ENCODE results near the gene ERG.
A peak's percentile ranks its signal among the peaks of the same experiment; 100 is the strongest.

The ERG gene

GRCh38 chr21:38358098-38358497 is 140.2 kb downstream of the ERG start:
- DNase-seq (ENCODE audit: low read depth): no peak

DNA sequence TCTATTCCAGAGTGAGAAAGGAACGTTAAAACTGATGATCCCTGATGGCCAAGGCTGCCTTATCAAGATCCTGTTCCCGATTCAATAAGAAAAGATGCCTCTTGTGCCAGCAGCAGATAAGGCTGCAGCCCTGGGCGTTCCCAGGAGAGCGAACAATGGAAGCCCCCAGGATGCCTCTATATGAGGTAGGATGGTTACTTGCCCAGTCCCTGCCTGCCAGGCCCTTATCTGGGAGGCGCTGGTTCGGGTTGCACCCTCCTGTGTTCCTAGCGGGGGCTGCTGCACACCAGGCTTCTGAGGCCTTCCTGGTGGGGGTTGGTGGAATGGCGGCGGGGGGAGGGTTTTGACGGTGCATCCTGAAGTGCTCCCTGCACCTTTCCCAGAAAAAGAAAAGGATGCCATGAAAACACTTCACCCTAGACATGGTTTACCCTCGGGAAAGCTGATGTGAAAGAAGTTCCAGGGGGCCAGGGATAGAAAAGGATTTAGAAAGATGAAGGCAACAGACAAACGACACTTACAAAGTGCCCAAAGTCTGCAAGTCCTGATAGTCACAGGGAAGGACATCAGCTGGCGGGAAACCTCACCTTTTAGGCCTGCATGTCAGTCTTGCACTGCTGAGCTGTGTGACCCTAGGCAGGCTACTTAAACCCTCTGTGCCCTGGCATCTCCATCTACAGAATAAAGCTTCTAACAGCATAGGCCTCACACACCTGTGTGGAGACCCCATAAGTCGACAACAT is 141.2 kb downstream of the ERG start:
- no peak for DNase-seq (ENCODE audit: low read depth)

GRCh38 chr21:38355992-38356781 is 142.1 kb downstream of the ERG start:
- peak; percentile 28 for DNase-seq (ENCODE audit: low read depth)

DNA sequence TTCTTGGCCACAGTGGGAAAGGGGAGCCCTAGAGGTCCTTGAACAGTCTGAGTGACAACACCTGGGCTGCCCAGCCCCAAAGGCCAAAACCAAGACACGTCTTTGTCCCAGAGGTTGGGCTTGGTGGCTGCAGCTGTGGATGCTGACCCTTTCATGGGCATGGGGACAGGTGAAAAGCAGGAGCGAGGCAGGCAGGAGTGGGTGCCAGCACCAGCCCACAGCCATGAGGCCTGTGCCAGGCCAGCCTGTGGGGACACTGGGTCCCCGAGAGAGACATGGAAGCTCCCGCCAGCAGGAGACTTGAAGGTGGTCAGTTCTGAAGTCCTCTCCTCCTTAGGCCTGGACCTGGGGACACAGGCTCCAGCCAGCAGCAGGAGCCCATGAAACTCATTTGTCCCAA is 142.9 kb downstream of the ERG start:
- no peak for DNase-seq (ENCODE audit: low read depth)

DNA sequence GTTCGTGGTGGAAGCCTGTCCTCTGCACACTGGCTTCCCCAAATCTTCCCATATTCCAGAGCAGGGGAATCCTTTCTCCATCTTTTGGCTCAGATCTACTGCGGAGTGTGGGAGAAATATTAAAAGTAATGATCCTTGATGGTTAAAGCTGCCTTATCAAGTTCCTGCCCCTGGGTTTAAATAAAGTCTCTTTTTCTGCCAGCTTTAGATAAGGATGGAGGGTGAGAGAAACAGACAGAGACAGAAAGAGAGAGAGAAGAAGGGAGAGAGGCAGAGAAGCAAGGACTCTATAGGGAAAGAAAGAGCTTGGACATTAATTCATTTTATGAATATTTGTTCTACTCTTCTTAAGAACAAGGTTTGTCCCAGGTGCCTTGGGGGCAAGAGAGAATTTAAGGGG is 143.5 kb downstream of the ERG start:
- no peak for DNase-seq (ENCODE audit: low read depth)

GRCh38 chr21:38354231-38354630 is 144.0 kb downstream of the ERG start:
- no peak for DNase-seq (ENCODE audit: low read depth)

- DNase-seq (ENCODE audit: low read depth): no peak
These were observed 145.6 kb downstream of the ERG start for GRCh38 chr21:38352536-38353219.

GRCh38 chr21:38351961-38352521 is 146.2 kb downstream of the ERG start:
- DNase-seq (ENCODE audit: low read depth): no peak

DNA sequence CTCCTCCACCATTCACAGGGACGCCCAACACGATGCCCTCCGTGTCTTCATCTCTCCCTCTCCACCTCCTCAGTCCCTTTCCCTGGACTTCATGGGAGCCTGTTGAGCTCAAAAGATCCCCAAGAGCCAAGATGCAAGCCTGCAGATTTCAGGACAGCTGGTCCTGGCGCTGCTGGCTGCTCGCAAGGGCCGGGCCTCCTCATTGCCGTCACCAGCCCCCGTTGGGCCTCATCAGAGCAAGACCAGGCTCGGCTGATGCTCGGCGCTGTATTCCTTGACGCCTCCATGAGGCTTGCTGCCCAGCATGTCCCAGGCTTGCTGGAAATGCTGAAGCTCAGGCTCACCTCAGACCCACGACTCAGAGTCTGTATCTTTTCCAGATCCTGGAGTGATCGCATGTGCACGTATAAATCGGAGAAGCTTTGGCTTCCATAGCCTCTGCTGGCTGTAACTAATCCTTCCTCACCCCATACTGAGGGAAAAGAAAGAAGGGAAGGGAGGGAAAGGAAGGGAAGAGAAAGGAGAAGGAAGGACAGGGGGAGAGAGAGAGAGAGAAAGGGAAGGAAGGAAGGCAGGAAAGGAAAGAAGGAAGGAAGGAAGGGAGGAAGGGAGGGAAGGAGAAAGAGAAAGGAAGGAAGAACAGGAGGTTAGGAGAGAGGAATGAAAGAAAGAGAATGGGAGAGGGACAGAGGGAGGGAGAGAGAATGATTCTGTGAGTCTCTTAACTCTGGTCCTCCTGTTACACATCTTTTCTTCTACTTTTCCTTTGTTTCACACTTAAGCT is 146.9 kb downstream of the ERG start:
- no peak for DNase-seq (ENCODE audit: low read depth)

DNA sequence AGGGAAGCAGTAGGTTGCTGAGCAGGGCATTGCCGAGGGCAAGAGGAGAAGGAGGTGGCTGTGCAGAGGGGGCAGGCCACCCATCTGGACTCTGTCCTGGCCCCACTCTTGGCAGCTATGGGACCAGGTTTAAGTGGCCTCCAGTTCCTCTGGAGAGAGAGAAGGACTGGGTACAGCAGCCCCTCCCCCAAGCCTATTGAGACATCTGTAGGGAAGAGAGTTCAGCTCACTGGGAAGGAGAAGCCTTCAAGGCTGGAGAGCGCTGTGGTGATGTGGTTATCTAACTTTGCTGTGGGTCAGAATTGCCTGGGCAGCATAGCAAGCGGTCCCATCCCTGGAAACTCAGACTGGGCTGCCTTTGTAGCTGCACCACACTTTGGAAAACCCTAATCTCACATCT is 147.6 kb downstream of the ERG start:
- DNase-seq (ENCODE audit: low read depth): no peak

GRCh38 chr21:38349977-38350376 is 148.3 kb downstream of the ERG start:
- no peak for DNase-seq (ENCODE audit: low read depth)

- no peak for DNase-seq (ENCODE audit: low read depth)
These were observed 149.0 kb downstream of the ERG start for GRCh38 chr21:38349111-38349746.

GRCh38 chr21:38346286-38346685 is 152.0 kb downstream of the ERG start:
- DNase-seq (ENCODE audit: low read depth): no peak

DNA sequence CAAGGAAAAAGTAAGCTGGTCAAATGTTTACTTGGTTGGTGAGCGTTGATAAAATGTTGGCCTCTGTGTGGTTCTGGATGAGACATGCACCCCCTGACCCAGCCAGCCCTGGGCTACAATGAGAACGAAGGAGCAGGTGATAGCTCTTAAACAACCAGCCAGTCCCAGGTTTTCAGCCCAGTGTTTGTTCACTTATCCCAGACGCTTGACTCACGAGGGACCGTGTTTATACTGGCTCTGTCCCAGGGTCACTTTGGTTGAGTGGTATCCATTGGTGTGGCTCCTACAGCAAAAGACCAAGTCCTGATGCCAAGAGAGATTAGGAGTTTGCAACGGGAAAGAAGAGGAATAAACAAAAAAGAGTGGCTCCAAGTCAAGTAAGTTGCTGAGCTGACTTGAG is 154.6 kb downstream of the ERG start:
- no peak for DNase-seq (ENCODE audit: low read depth)

GRCh38 chr21:38342739-38343138 is 155.5 kb downstream of the ERG start:
- no peak for DNase-seq (ENCODE audit: low read depth)

GRCh38 chr21:38341546-38342012 is 156.7 kb downstream of the ERG start:
- no peak for DNase-seq (ENCODE audit: low read depth)

- DNase-seq (ENCODE audit: low read depth): no peak
These were observed 158.1 kb downstream of the ERG start for GRCh38 chr21:38340131-38340530.

DNA sequence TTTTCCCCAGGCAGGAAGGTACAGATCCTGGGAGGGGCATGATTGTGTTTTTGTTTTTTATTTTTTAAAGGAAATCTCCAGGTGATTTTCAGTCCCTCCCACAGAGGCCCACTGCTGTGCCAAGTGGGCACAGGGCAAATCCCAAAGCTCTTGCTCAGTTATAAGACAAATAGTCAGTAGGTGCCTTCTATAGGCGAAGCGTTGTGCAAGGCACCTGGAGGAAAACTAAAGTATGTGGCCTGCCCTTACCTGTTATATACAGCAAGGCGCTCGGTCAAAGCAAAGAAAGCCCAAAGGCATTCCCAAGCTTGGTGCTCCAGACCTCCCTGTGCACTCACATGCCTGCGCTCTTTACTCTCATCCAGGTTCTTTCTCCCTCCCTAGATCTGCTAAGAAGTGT is 160.5 kb downstream of the ERG start:
- DNase-seq (ENCODE audit: low read depth): no peak

DNA sequence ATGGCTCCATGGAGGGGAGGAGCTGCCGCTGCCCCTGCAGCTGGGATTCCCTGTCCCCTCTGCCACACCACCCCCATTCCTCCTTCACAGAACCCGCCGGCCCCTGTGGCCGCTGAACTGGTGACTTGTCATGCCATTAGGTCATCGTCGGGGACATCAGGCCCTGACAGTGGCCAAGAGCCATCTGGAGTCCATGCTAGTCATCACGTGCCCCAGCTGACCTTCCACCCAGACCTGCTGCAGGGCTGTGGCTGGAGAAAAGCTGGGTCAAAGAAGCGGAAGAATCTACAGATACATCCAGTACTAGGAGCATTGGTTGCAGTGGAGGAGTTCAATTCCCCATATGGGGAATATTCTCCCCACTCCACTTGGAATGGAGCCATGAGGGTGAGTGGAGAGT is 163.4 kb downstream of the ERG start:
- no peak for DNase-seq (ENCODE audit: low read depth)

GRCh38 chr21:38333301-38334272 is 164.7 kb downstream of the ERG start:
- no peak for DNase-seq (ENCODE audit: low read depth)

Data from stimulated activated CD8-positive, alpha-beta memory T cell treated with anti-CD3 and anti-CD28 coated beads, Interleukin-12 subunit alpha, Interleukin-12 subunit beta, amount 100 ng/mL, for 4 hours (primary cell).